Neural progenitor cell (in vitro differentiated cells): ENCODE results near the gene SLCO3A1. TPM values are rescaled to one million over a fixed set of nuclear protein-coding genes. Genes with fewer than 3 reads are reported as not detected.

Experiments
- DNase-seq: peaks from one replicate; pipeline ENCODE4 v3.0.0-alpha.2; 2016; ENCODE audit warnings: low spot score
- H2AFZ ChIP-seq: fragments of 200-600 bp; sonication (generic); replicated peaks from 2 replicates; pipeline ENCODE4 v1.6.1; 2016; ENCODE audit warnings: antibody characterized with exemption
- H3F3A ChIP-seq: fragments of 200-600 bp; sonication (generic); 2 replicates; pipeline ENCODE4 v1.6.1; 2016; ENCODE audit warnings: antibody characterized with exemption, low read depth
- H3K27ac ChIP-seq: fragments of 200-600 bp; sonication (generic); 2 replicates; pipeline ENCODE4 v1.5.1; 2016; ENCODE audit warnings: mild to moderate bottlenecking
- H3K27me3 ChIP-seq: fragments of 200-600 bp; sonication (generic); 2 replicates; pipeline ENCODE4 v1.6.1; 2016; ENCODE audit warnings: mild to moderate bottlenecking, moderate library complexity
- H3K36me3 ChIP-seq: fragments of 200-600 bp; sonication (generic); 2 replicates; pipeline ENCODE4 v1.5.1; 2016
- H3K4me1 ChIP-seq: fragments of 200-600 bp; sonication (generic); 2 replicates; pipeline ENCODE4 v1.6.1; 2016; ENCODE audit warnings: mixed run types
- H3K4me2 ChIP-seq: fragments of 200-600 bp; sonication (generic); 2 replicates; pipeline ENCODE4 v1.6.1; 2016
- H3K4me3 ChIP-seq: fragments of 200-600 bp; sonication (generic); 2 replicates; pipeline ENCODE4 v1.5.1; 2016
- H3K79me2 ChIP-seq: fragments of 200-600 bp; sonication (generic); 2 replicates; pipeline ENCODE4 v1.6.1; 2016; ENCODE audit warnings: low read depth
- H3K9ac ChIP-seq: fragments of 200-600 bp; sonication (generic); 2 replicates; pipeline ENCODE4 v1.6.1; 2016
- H3K9me3 ChIP-seq: fragments of 200-600 bp; sonication (generic); 2 replicates; pipeline ENCODE4 v1.5.1; 2016; ENCODE audit warnings: low read depth
- H4K20me1 ChIP-seq: fragments of 200-600 bp; sonication (generic); 2 replicates; pipeline ENCODE4 v1.6.1; 2016; ENCODE audit warnings: low read depth
- H3K27ac Mint-ChIP-seq: 3 replicates; pipeline ENCODE4 v1.8.0; 2021; ENCODE audit warnings: mixed read lengths
- H3K27me3 Mint-ChIP-seq: 2 replicates; pipeline ENCODE4 v1.8.0; 2022; ENCODE audit warnings: low read depth, mild to moderate bottlenecking, inconsistent platforms, moderate library complexity, mixed read lengths; ENCODE audit not compliant: insufficient read depth
- H3K36me3 Mint-ChIP-seq: 3 replicates; pipeline ENCODE4 v1.8.0; 2021; ENCODE audit warnings: mixed read lengths
- H3K4me1 Mint-ChIP-seq: 3 replicates; pipeline ENCODE4 v1.8.0; 2021; ENCODE audit warnings: mixed read lengths
- H3K4me3 Mint-ChIP-seq: 3 replicates; pipeline ENCODE4 v1.8.0; 2021; ENCODE audit warnings: mild to moderate bottlenecking, moderate library complexity, mixed read lengths
- H3K9me3 Mint-ChIP-seq: 3 replicates; pipeline ENCODE4 v1.8.0; 2020; ENCODE audit warnings: mixed read lengths
- CTCF ChIP-seq: fragments of 200-600 bp; sonication (generic); IDR thresholded peaks from 2 replicates; pipeline ENCODE4 v1.5.1; 2017; ENCODE audit warnings: antibody characterized with exemption, mild to moderate bottlenecking
- EZH2 ChIP-seq: fragments of 200-600 bp; sonication (generic); IDR thresholded peaks from 2 replicates; pipeline ENCODE4 v1.6.1; 2017; ENCODE audit warnings: antibody characterized with exemption, mild to moderate bottlenecking, moderate library complexity
- EZH2phosphoT487 ChIP-seq: fragments of 200-600 bp; sonication (generic); IDR thresholded peaks from 2 replicates; pipeline ENCODE4 v1.6.1; 2017; ENCODE audit warnings: antibody characterized with exemption
- total RNA-seq: library from RNA; depleted of rRNA; stranded (reverse); fragments of >200 nt; gene quantifications from 2 replicates; pipeline ENCODE4 v1.2.3, GENCODE V29; 2015; ENCODE audit warnings: low replicate concordance

Gene SLCO3A1
- total RNA-seq, 1 donor from 2014 or later, result 6.6 TPM

DNA sequence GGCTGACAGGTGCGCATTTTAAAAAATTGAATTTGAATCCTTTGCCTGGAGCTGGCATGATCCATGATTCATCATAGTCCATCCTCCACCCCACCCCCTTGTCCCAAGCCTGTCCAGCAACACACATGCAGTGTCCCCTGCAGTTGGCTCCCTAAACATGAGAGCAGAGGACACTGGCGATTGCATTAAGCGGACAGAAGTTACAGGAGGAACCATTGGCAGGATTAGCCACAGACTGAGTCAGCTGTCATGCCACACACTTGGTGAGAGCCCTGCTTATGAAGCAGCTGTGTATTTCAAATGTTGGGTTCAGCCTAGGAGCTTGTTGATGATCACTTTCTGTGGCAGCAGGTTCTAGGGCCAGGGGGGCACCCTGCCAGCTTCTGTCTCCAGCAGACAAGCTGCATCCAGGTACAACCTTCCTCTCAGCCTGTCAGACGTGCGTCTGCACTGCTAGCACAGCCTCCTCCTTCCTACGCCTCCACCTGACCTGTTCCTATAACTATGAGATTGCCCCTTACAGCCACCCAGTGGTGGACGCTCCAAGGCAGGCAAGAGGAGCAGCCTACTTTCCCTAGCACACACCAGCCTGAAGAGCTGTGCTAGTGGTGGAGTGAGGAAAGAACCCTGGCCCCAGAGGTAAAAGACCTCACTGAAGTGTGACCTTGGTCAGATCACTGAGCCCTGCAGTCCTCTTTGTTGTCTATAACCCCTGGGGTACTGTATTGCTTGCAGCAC is 121.9 kb downstream of the SLCO3A1 start:
- no peak for TF ChIP-seq EZH2phosphoT487
- no peak for TF ChIP-seq CTCF
- no peak for TF ChIP-seq EZH2
- H3K9me3 ChIP-seq, result no peaks in the 10 kb centered on the region
- H3K36me3 ChIP-seq, result no peaks in the 10 kb centered on the region
- Mint-ChIP-seq H3K27me3 (peaks cover 3% of the 10 kb centered on the region), H3K4me1 (no peaks in the 10 kb centered on the region), H3K9me3 (no peaks in the 10 kb centered on the region), H3K27ac (no peak overlapping the region), H3K4me3 (no peak overlapping the region), H3K36me3 (no peaks in the 10 kb centered on the region)
- no peaks in the 10 kb centered on the region for H3K27me3 ChIP-seq
- no peaks in the 10 kb centered on the region for H3K79me2 ChIP-seq
- H3K9ac ChIP-seq, result no peak overlapping the region
- H3K4me3 ChIP-seq, result no peak overlapping the region
- H2AFZ ChIP-seq, result no peak overlapping the region
- no peak for DNase-seq
- H3F3A ChIP-seq, result no peaks in the 10 kb centered on the region
- H3K4me2 ChIP-seq, result no peak overlapping the region
- no peaks in the 10 kb centered on the region for H3K4me1 ChIP-seq
- no peaks in the 10 kb centered on the region for H4K20me1 ChIP-seq
- H3K27ac ChIP-seq, result no peak overlapping the region

DNA sequence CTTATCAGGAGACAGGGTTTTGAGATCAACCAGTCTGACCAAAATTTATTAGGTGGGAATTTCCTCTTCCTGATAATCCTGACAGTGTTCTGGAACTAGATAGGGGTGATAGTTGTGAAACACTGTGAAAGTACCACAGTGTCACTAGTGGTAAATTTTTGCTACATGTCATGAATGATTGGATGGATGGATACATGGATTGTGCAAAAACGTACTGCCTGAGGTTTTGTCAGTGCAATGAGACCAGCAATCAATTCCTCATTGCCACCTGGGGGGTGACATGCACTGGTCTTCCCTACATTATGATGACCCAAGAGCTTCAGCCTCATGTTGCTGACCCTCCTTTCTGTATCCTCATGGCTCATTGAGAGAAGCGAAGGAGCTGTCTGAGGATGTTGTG is 123.5 kb downstream of the SLCO3A1 start:
- DNase-seq, result no peak
- Histone ChIP-seq H3K4me1 (no peaks in the 10 kb centered on the region), H3K27ac (no peak overlapping the region), H3K4me3 (no peak overlapping the region), H3K79me2 (no peaks in the 10 kb centered on the region), H3K9ac (no peak overlapping the region), H3K36me3 (no peaks in the 10 kb centered on the region), H3K4me2 (no peak overlapping the region), H3K27me3 (no peaks in the 10 kb centered on the region), H3K9me3 (no peaks in the 10 kb centered on the region), H4K20me1 (no peaks in the 10 kb centered on the region), H3F3A (no peaks in the 10 kb centered on the region), H2AFZ (no peak overlapping the region)
- Mint-ChIP-seq H3K4me1 (no peaks in the 10 kb centered on the region), H3K4me3 (no peak overlapping the region), H3K36me3 (no peaks in the 10 kb centered on the region), H3K27ac (no peak overlapping the region), H3K9me3 (no peaks in the 10 kb centered on the region), H3K27me3 (peaks cover 7% of the 10 kb centered on the region)
- TF ChIP-seq EZH2phosphoT487 (no peak), CTCF (no peak), EZH2 (no peak)

- no peaks in the 10 kb centered on the region for H3K9me3 Mint-ChIP-seq
- no peaks in the 10 kb centered on the region for H3K4me1 Mint-ChIP-seq
- H3K27me3 Mint-ChIP-seq, result peaks cover 7% of the 10 kb centered on the region
- H3K36me3 ChIP-seq, result no peaks in the 10 kb centered on the region
- no peaks in the 10 kb centered on the region for H3K9me3 ChIP-seq
- no peak overlapping the region for H3K27ac ChIP-seq
- H3K4me3 ChIP-seq, result no peak overlapping the region
- TF ChIP-seq EZH2phosphoT487 (no peak), CTCF (no peak), EZH2 (no peak)
- H3K27ac Mint-ChIP-seq, result no peak overlapping the region
- H3K4me1 ChIP-seq, result no peaks in the 10 kb centered on the region
- H3K27me3 ChIP-seq, result no peaks in the 10 kb centered on the region
- H3K9ac ChIP-seq, result no peak overlapping the region
- no peak overlapping the region for H2AFZ ChIP-seq
- H3F3A ChIP-seq, result no peaks in the 10 kb centered on the region
- H3K4me2 ChIP-seq, result no peak overlapping the region
- no peak overlapping the region for H3K4me3 Mint-ChIP-seq
- H3K36me3 Mint-ChIP-seq, result no peaks in the 10 kb centered on the region
- no peak for DNase-seq
- no peaks in the 10 kb centered on the region for H3K79me2 ChIP-seq
- H4K20me1 ChIP-seq, result no peaks in the 10 kb centered on the region
Measured at GRCh38 chr15:91980502-91981267, 127.2 kb downstream of the SLCO3A1 start.
